HG02642 (cell line): Measurements from ENCODE around the gene CIB4.

Source experiments
- ATAC-seq: cut with Tn5 transposase; IDR thresholded peaks from one replicate; pipeline ENCODE4 v1.9.1; 2021; ENCODE audit warnings: mild to moderate bottlenecking; ENCODE audit not compliant: unreplicated experiment, poor library complexity

The CIB4 gene

DNA sequence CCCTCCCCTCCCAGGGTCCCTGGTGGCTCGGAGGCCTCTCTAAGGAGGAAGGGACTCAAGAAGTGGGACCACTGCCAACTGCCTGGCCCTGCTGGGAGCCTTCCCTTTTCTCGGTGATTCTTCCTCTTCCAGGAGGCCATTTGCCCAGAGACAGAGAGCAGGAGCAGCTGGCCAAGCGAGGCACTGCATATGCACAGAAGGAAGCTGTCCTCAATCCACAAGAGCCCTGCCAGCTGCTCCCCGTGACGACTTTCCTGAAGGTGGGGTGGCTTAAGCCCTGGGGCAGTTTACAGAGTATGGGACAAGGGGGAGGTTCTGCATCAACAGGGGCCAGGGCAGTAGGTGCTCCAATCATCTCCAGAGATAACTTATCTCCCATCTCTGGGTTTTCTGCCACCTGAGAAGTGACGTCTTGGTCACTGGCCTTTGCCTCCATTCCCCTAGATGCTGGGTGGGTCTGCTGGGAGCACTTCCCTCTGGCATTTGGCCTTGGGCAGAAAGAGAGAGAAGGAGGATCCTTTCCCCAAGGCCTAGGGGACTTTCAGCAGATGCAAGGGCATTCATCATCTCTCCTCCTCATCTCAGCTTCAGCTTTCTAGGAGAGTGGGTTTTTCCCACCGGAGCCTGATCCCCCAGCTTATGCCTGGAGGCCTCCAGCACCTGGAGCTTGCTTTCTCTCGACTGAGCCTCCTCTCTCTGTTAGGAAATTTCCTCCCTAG lies 28.5 kb downstream of the CIB4 start:
- no peak for ATAC-seq

DNA sequence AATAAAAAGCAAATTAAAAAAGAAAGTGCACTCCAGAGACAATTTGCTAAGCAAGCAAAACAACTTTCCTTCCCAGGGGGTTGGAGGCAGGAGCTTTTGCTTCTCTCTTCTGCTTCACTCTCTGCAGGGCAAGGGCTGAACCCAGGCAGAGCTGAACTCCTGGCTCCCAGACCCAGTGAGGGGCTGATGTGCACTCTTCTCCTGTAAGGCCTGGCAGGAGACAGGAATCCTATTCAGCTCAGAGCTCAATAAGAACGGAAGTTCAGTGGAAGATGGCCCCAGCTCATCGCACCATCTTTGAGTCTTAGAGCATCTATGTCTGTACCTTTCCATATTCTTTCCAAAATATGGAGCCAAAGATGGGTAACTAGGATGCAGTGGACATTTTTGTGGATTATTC lies 29.1 kb downstream of the CIB4 start:
- ATAC-seq, result no peak

DNA sequence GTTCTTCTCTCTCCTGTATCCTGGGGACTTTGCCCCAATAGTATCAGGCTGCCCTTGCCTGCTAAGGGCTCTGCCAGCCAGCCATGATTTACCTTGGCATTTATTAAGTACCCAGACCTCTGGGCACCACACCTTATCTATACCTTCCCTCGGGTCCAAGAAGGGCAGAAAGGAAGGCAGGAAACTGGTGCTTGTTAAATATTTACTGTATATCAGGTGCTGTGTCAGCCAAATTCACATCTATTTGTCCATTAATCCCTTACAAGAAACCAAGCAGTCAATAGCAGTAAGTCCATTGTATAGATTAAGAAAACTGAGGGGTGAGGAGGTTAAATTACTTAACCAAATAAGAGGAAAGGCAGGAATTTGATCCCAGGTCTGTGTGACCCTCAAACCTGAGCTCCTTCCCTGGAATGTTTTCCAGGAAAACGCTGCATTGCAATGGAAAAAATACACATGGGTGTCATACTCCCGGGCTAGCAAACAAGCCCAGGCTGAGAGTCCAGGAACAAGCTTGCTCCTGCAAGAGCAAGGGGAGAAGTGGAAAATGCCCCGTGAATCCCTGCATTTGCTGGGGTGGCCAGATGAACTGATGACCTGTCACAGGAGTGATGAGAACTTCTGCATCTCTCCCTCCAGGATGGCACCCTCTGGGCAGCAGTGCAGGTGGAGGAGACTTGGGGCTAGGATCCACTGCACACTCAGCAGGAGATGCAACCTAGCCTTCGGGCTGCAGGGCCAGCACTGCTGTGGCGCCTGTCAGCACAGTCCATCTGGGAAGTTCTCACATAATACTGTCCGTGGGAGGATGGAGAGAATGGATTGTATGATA lies 30.4 kb downstream of the CIB4 start:
- ATAC-seq, result no peak

DNA sequence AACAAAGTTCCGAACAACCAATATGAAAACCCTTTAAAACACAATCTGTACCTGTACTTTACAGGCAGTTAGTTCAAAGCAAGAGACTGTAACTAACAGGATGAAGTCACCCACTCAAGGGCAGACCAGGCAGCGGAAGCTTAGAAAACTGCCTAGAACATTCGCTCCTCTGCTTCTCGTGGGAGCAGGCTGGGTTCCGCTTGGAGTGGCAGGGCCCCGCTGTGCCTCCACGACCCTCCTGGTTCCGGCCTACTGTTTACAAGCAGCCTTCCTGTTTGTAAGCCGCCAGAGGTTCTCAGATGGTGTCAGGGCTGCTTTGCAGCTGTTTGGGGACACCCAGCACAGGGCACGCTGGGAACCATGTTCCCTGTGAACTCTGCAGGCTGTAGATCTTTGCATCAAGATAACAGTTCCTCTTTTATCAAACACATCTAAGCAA lies 31.3 kb downstream of the CIB4 start:
- ATAC-seq, result no peak

DNA sequence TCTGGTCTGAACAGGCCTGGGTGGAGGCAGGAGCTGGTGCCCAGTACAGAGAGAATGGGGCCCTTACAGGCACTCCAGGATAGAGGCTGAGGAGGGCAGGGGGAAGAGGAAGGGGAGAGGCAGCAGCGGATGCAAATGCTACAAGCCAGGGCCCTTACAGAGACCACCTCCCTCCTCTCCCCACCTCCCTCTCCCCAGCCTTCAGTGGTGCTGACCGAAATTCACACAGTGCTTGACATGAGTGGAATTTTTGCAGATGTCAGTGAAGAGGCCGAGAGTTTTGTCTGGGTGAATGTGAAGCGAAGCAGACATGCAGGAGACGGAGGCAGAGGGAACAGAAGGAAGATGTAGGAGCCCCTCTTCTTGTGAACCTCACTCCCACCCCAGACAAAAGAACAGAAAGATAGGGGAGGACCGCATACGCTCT lies 31.9 kb downstream of the CIB4 start:
- no peak for ATAC-seq

DNA sequence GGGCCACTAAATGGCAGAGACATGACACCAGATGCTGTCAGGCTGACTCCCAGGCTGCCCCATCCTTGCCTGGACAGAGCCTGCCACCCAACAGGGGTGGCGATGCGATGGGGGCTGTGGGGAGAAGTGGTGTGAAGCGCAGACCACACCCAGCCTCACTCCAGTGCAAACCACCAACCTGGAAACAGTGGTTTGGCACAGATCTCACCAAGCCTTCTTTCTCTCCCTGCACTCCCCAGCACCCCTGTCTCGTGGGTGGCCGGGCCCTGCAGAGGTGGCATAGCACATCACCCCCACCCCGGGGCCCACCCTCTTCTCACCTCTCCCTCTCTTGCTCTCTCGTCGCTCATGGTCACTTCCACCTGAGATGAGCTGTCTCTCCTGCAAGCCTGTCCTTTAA lies 32.6 kb downstream of the CIB4 start:
- no peak for ATAC-seq

DNA sequence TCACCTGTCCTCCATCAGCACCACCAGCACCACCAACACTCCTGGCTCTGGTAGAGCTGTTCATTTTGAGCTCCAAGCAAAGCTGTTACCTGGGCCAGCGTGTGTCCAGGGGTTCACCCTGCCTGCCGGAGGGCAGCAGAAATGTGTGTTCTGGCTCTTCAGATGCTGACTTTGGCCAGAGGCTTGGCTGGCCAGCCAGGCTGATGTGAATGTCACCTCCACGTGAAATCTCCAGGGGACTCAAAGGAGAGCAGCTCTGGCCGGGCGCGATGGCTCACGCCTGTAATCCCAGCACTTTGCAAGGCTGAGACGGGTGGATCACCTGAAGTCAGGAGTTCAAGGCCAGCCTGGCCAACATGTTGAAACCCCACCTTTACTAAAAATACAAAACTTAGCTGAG lies 33.5 kb downstream of the CIB4 start:
- no peak for ATAC-seq

DNA sequence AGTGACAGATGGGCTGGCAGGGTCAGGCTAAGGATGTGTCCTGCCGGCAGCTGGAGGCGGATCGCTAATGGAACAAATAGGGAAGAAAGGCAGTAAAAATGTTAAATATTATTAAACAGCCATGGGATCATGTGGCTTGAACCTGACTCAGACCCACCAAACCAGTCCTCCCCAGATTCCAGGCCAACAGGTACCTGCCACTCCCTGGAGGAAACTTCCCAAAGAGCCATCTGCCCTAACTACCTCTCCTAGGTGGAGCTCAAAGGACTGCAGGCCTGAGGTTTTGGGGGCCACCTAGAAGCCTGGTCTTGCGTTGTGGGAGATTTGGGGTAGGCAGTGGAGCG lies 34.3 kb downstream of the CIB4 start:
- ATAC-seq, result no peak

DNA sequence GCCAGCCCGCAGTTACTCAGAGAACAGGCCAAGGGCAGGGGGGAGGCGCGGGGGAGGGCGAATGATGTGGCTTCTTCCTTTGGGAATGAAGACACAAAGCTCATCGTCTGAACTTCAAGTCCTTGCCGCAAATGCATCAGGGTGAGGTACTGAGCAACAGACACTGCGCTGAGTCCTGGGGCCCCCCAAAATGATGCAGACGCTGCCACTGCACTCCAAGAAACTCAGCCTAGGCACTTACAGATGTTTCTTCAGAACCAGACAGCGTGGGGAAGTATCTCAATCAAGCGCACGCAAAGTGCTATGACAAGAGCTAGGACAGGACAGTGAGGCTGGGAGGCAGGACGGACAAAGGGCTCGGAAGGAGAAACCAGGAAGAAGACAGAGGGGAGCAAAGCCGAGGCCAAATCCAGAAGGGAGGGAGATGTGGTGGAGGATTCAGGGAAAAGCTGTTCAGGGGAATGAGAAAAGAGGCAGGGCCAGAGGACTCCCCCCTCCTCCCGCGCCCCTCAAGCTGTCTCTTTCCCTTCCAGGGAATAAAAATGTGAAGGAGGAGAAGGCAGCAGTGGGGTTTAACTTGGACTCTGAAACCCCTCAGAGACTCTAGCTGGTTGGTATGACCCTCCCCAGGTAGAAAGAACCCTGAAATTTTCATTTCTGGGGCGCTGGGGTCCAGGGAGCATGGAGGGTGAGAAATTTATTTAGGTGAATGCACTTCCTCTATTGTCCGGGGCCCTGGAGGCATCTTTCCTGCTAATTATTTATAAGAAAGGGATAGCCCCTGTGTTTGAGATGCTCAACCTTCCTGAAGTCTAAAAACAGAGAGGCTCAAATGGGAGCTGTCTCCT lies 34.9 kb downstream of the CIB4 start:
- ATAC-seq, result no peak

DNA sequence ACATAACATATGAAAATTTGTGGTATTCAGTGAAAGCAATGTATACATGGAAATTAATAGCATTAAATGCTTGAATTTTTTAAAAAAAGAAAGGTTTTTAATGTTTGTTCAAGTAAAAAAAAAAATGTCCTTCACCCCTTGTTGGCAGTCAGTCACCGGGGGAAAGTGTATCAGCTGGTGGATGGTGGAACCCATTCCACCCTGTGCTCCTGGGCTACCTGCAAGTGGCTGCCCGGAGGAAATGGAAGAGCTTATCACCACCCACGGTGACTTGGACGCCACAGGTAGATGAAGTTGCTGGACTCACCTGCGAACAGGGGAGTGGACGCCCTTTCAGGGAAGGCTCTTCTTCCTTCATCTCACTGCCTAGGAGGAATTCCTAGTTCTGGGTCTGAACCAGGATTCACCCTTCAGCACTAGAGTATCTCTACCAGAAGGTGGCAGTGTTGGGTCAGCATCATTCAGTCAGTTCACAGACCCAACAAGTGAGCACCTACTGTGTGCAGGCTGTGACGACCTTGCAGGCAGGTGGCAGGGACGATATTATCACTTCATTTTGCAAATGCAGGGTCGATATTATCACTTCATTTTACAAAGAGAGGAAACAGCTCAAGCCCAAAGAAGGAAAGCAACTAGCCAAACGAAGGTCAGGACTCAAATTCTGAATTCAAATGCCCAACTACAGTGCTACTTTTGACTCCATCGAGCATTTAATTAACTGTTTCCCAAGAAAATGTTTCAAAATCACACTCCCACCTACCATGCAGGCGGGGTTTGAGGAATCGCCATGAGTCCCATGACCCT lies 35.8 kb downstream of the CIB4 start:
- no peak for ATAC-seq

DNA sequence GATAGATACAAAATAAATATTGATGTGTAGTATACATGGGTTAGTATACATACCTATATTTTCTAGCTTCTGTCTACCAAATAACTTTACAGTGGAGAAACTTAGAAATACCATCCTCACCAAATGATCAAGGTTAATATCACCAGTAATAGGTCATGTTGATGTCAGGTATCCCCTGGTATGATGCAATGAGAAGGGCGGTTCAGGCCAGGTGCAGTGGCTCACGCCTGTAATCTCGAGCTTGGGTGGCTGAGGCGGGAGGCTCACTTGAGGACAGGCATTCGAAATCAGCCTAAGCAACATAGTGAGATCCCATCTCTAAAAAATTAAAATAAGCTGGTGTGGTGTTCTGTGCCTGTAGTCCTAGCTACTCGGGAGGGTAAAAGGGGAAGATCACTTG lies 38.6 kb downstream of the CIB4 start:
- ATAC-seq, result no peak

DNA sequence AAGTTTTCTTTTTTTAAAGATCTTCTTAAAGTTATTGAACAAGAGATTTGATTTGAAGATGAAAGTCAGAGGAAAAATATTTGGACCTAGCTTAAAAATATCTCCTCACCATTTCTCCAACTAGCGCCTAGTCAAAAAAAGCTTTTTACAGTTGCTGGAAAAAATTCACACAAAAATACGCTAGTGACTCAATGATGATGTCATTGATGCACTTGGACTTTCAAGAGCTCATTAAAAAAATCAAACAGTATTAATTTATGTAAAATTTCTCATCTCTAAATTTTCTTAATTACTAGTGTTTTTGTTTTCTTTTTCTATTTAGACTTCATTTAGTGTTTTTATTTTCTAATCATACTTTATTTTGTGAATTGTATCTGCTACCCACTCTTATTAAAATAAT lies 41.8 kb downstream of the CIB4 start:
- ATAC-seq, result no peak

DNA sequence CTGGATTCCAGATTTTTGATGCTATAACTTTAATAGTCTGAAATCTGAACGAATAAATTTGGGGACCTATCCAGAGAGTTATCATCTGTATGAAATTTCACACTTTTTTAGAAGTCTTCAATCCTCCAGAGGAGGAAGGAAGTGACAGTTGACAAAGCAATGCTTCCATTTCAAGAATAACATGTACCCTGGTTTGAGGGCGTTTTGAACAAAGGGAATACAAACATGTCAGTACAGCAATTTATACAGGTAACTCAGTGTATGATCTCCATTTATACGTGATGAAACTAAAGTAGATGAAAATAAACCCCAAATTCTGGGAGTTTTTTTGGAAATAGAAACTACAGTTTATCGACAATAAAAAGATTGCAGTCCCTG lies 42.2 kb downstream of the CIB4 start:
- no peak for ATAC-seq

DNA sequence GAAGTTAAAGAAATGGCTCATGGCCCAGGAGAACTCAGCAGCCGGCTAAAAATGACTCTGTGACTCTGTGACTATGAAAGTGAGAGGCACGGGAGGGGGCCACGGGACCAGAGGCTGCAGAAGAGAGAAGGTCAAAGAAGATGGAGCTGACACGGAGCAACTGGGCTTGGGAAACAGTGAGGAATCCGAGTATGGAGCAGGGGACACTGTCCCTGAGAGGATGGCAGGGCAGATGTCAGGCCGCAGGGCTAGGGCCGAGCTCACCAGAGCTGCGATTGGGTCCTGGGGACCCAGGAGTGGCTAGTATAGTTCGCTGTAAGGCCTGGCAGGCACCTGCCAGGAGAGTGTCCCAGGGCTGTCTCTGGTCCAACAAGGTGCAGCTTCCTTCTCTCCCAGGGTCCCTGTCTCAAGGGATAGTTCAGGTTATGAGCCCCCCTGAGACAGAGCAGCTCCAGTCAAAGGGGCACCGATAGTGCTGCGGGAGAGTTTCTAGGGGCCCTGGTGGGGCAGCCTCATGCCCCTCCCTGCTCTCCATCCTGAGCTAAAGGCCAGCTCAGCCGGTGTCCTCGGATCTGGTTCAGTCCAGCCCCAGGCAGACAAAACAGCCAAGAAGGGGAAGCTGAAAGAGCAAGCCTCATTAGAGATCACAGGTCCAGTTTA lies 42.7 kb downstream of the CIB4 start:
- ATAC-seq, result no peak

DNA sequence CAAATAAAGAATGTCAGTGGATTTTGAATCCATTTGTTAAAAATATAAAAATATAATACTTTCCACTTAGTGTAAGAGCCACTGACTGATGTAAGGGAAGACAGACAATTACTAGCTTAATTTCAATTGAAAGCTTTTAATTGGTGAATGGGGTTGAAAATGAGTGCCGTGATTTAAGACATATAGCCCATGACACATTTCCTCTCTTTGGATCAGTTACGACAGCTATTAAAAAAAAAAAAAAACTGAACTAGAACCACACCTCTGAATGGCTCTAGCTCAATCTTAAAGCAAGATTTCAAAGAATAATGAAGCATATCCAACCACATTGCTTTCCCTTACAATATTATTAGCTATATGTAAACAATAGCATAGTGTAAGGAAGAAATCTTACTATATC lies 44.0 kb downstream of the CIB4 start:
- no peak for ATAC-seq

DNA sequence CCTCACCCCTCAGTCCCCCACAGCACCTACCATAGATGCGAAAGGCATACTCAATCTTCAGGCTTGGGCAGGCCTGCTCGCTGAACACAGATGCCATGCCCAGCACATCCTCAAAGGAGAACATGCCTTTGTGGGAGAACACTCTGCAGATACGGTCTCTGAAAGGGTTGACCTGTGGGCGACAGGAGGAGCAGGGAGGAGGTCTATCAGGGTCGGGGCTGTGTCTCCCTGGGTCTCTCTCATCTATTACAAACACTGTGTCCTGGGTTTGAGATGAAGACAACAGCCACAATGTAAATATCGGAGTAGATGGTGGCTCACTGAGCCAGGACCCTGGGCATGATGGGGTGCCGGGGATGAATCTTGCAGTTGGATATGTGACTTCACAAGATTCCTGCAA lies 46.0 kb downstream of the CIB4 start:
- no peak for ATAC-seq

DNA sequence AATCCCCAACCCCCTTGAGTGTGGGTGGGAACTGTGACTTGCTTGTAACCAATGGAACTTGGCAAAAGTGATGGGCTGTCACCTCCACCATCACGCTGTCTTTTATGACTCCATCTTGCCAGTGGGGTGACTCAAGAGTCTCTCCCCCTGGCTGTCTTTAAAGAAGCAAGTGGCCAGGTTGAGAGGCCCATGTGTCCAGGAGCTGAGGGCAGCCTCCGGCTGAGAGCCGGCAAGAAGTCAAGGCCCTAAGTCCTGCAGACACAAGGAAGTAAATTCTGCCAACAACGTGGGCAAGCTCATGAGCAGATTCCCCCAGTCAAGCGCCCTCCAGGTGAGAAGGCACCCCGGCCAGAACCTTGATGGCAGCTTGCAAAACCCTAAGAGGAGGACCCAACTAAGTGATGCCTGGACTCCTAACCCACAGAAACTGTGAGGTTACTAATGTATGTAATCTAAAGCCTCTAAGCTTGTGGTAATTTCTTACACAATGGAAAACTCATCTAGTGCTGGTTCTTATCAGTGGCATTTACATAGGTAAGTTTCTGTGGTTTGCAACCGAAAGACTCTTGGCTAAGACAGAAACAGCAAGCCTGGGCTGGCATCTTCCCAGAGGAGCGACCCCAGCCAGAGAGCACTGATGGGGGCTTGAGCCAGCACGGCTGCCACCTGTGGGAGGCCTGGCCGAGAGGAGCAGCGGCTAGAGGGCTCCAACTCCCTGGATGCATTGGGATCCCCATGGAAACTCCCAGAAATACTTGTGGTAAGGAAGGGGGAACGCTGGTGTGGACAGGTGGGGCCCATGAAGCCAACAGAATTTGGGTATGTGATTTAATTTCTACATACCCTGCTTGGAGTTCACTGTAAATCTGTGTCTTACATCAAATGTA lies 49.3 kb downstream of the CIB4 start:
- no peak for ATAC-seq

DNA sequence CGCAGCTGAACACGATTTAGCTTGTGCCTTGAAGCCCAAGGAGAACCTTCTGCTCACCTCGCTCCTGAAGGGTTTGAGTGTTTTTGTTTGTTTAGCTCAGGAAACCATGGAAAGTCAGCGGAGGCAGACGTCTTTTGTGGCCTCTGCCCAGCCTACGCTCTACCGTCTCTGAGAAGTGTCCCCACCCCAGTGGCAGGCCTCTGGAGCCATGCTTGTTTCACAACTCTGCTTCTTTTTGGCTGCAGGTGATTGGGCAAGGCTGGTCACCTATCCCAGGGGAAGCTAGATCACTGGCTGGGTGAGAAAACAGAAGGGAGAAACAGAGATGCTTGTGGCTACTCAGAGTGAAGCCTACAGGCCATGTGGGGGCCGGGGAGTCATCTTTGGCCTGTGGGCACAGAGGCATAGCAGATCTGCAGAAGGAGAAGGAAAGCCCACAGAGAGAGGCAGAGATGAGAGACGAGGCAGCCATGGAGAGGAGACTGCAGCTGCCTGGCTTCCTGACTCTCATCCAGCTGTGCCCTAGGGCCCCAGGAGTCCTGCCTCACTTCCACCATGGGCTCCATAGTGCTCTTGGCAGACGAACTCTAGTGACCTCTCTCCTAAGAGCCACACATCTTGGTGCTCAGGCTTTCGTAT lies 50.1 kb downstream of the CIB4 start:
- no peak for ATAC-seq
